A549 treated with CpdA at 1 μM for 4 hours (cell line): ENCODE data around the gene DMRTC1. TPM values are rescaled to one million over a fixed set of nuclear protein-coding genes. Genes with fewer than 3 reads are reported as not detected.

ENCODE experiments used
- total RNA-seq: library from RNA; stranded (reverse); fragments of 200-300 nt; extraction: Qiagen RNA extraction; gene quantifications from 5 replicates; pipeline ENCODE4 v1.2.3, GENCODE V29; 2022; ENCODE audit warnings: low read depth

The DMRTC1 gene
- total RNA-seq: 0.09 TPM in 1 of 5 replicates, not detected in the others

GRCh38 chrX:72943819-72944169 lies at the start of gene DMRTC1:
DMRTC1 (minus strand) TSS chrX:72943837; CDS start chrX:72875694, 68,143 bp downstream.

GRCh38 chrX:72937906-72938305 lies 5.7 kb downstream of the DMRTC1 start, which contains the start of gene FAM236A:
FAM236A (plus strand) TSS chrX:72938206; CDS start chrX:72938263, 57 bp downstream.

DNA sequence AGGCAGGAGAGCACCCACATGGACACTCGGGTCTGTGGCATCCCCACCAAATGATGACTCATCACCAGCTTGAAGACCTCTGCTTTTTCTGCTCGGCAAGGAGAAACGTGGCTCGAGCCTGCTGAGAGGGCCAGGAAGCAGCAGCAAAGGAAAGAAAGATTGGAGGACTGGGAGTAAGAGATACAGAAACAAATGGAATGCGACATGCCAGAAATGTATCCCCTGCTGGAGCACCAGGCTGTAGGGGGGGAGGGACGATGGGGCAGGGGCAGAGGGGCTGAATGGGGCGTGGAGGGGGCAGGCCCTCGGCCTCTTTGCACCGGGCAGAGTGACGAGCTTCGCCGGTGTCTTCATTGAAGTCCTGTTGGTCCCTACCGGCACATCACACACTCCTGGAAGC lies 31.3 kb downstream of the DMRTC1 start, which contains the start of gene FAM236C:
FAM236C (plus strand) TSS at position 301 of the 400 bp plus-strand sequence. CDS start 100 bp downstream, outside the sequence.

Other genes with a start within 250 kb of the DMRTC1 start
- 18.0 to 21.7 TPM (median 20.3 TPM) in 5 replicates for gene PHKA1, start 229.5 kb downstream of the DMRTC1 start, total RNA-seq
- gene DMRTC1B, start 166.9 kb downstream of the DMRTC1 start, total RNA-seq: 0.03 to 0.09 TPM in 2 of 5 replicates, not detected in the others
- gene FAM236B, start 161.2 kb downstream of the DMRTC1 start, total RNA-seq: not detected in 5 replicates
- not detected in 5 replicates for gene FAM236D, start 135.6 kb downstream of the DMRTC1 start, total RNA-seq
- not detected in 5 replicates for gene FAM236C, start 31.2 kb downstream of the DMRTC1 start, total RNA-seq
- not detected in 5 replicates for gene FAM236A, start 5.6 kb downstream of the DMRTC1 start, total RNA-seq
- gene PABPC1L2B, start 59.1 kb upstream of the DMRTC1 start, total RNA-seq: not detected in 5 replicates
- gene PABPC1L2A, start 135.7 kb upstream of the DMRTC1 start, total RNA-seq: not detected in 5 replicates